Islet of Langerhans (tissue), 1 donor: Measurements from ENCODE around the gene OR4D6.
"Not testable (repeated sequence)": the region's sequence is repeated elsewhere in the genome, so short reads cannot be mapped to it uniquely, and the experiment has no call there.

Experiments used
- FAIRE-seq: peaks from one replicate; lab custom pipeline; 2011; peaks lifted over from hg19 to GRCh38; lab: Jason Lieb, UNC

OR4D6 gene

DNA sequence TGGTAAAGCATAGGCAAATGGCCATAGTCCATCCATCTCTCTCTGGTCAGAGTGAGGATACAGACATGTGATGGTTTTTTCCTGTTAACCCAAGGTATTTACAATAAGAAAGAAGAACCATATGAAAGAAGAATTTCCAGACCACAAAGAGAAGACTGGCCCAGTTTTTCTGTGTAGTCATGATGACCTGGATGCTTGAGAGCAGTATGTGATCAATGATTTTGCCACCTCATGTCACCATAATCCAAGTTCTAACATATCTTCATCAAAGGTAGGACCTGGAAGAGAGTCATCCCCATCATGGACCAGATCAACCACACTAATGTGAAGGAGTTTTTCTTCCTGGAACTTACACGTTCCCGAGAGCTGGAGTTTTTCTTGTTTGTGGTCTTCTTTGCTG lies at the start of gene OR4D6:
Gene OR4D6, plus strand, starts transcription at position 301 of the 400 bp plus-strand sequence. Its CDS starts 0 bp downstream, at position 301.
- no peak for FAIRE-seq

DNA sequence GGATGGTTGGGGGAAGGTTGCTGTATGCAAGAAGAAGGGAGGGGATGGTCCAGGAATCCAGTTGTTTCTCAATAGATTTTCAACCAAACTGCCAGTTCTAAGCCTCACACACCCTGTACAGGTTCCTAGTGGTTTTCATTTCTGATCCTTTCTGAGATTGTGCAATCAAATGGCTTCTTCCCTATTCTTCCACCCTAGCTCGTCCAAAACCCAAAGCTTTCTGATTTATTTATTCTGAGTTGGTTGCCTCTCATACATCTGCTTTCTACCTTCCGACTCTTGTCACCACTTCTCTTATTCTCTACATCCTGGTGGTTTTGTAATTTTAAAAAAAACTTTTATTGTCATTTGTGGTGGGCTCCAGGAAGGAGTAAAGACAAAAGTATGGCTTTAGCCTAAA lies 43.1 kb upstream of the OR4D6 start:
- FAIRE-seq = no peak

DNA sequence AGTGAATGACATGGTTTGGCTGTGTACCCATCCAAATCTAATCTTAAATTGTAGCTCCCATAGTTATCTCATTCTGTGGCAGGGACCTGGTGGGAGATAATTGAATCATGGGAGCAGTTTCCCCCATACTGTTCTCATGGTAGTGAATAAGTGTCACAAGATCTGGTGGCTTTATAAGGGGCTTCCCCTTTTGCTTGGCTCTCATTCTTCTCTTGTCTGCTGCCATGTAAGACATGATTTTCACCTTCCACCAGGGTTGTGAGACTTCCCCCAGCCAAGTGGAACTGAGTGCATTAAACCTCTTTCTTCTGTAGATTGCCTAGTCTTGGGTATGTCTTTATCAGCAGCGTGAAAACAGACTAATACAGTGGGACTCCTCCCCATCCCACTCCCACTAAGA lies 41.6 kb upstream of the OR4D6 start:
- FAIRE-seq = no peak

DNA sequence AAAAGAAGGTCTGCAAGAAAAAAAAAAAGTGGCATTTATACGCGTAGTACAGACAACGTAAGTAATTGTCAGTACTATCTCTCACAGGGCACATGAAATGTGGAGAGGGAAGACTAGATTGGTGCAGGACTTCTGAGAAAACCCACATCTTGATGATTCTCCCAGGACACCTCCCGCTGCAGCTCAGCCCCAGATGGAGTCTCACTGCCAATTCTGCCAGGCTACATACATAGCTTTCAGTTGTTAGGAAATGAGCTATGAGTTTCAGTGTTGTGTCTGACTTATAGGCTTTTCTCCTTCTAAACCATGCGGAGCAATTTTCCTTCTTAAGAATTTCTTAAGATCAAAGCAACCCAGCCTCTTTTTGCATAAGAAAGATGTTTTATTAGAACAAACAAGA lies 40.1 kb upstream of the OR4D6 start:
- no peak for FAIRE-seq

DNA sequence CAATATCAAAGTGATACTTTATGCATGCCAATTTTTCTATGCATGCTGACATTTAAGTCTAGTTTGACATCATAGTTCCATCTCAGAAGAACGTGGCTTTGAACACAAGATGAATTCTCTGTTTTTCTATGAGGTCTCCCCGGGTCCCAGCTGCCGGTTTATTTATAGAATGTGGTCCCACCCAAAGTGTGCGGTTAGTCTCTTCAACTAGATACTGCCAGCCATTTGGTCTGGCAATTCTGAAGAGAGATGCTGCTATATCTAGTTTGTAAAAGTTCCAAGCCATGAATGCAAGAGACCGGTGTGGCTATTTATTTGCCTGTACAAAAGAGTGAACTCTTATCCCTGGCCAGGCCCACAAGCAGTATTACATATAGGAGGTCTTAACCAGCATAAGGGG lies 39.7 kb upstream of the OR4D6 start:
- no peak for FAIRE-seq

DNA sequence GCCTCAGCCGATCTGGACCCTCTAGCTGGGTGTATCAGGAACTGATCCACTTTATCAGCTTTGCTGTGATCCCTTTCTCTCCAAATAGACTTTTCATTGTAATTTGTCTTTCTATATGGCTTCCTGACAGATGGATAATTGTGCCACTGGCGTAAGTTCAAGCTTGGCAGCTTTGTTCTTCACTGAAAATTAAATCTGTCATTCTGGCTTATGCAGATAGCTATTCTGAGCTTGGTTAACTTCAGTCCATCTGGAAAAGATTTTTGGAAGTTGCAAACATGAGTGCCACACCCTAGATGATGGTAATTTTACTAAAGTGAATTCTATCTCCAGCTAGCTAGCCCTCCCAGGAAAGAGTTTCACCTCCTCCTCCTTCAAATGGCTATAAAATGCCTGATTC lies 38.6 kb upstream of the OR4D6 start:
- FAIRE-seq = no peak

DNA sequence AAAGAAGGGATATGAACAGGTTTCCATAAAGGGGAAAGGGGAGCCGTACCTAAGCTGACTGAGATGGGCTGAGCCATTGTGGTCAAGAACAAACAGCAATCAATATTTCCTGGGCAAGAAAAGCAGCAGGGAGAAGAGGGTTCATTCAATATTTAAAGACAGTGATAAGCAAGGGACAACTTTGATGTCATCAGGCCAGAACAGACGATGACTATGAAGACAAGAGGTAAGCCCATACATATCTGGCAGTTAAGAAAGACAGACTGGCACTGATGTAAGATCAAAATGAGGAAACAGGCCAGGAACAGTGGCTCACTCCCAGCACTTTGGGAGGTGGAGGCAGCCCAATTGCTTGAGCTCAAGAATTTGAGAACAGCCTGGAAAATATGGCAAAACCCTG lies 32.9 kb upstream of the OR4D6 start:
- FAIRE-seq = no peak

DNA sequence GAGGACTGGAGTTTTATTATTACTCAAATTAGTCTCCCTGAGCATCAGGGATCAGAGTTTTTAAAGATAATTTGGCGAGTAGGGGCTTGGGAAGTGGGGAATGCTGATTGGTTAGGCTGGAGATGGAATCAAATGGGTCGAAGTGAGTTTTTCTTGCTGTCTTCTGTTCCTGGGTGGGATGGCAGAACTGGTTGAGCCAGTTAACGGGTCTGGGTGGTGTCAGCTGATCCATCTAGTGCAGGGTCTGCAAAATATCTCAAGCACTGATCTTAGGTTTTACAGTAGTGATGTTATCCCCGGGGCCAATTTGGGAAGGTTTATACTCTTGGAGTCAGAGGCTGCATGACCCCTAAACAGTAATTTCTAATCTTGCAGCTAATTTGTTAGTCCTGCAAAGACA lies 31.6 kb upstream of the OR4D6 start:
- FAIRE-seq = no peak

DNA sequence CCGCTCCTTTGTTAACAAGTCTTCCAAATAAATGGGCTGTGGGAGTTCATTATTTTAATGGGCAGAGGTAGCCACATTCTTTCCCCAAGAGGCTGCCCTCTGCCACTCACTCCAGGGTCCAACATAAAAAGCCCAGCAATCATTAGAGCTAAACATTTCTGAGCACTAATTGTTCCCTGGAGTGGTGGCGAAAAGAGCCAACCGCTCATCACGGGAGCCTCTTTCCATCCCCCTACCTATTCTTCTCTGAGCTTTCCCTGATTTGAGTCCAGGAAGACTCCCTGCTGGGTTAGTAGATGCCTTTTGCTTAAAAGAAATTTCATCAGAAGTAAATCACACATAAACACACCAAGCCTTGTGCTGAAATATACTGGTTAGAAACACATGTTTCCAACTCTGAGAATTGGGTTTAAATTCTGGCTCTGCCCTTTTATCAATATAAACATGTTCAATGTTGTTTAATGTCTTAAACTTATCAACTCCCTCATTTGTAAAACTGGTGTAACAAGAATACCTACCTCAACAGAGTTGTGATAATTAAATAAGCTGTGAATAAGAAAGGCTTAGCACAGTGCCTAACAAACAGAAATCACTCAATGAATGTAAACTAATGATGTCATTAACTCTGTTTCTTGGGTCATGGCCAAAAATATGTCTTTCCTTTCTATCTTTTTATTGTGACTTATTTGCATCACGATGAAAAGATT lies 30.2 kb upstream of the OR4D6 start, which contains the start of gene OR5A2:
Gene OR5A2, minus strand, starts transcription at position 53 of the 707 bp plus-strand sequence. CDS start 3,460 bp downstream, outside the sequence.
- FAIRE-seq = no peak

DNA sequence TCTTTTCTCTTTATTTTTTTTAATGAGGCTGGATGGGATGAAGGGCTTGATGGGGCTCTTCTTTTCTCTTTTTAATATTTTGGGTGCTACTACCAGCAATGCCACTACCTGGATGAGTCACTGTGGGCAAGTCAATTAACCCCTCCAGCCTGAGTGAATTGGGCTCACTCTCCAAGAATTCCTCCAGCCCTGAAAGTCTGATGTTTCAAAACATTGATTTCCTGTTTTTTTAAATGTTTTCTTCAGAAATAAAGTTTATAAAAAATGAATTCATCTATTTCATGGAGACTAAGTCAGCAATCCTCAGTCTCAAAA lies 29.7 kb upstream of the OR4D6 start:
- FAIRE-seq = no peak

DNA sequence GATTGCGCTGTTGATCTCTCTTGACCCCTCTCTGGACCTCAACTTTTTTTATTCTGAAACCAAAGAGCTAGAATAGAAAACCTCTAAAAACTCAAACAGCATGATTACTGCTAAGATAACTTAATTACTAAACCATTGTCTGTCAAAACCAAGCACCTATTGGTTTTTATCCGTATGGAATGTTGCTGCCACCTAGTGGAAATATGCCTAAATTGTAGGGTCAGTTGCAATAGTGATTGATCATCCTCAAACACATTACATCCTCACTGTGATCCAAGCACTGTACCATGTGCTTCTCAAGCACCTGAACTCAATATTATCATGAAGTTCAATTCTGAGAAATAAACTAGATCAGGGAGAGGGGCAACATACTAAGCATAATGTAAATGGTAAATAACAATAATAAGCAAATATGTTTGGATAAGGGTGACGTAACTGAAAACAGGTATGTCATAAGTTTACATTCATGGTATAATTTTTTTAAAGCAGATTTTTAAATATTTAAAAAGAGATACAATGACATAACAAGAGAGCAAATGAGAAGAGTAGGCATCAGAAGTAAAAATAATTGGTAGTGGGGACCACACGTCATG lies 26.7 kb upstream of the OR4D6 start:
- no peak for FAIRE-seq

DNA sequence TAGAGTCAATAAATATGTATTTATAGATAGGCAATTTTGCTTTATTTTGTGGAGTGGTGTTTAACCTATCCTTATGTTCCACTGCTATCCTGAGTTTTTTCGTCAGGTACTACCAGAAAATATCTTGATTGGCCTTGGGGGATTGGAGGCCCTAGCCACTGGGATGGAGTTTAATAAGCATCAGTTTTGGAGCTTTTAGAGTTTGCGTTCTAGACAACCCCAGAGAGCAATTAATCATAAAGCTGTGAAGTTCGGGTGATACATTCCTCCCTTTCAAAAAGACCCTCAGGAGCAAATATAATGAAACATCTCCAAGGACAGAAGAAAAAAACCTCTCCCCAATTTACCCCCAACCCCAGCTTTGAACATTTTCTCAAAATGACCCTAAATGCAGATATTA lies 20.6 kb upstream of the OR4D6 start, which contains the start of gene OR5A1:
Gene OR5A1, plus strand, starts transcription at position 301 of the 400 bp plus-strand sequence. CDS start 6,700 bp downstream, outside the sequence.
- no peak for FAIRE-seq

DNA sequence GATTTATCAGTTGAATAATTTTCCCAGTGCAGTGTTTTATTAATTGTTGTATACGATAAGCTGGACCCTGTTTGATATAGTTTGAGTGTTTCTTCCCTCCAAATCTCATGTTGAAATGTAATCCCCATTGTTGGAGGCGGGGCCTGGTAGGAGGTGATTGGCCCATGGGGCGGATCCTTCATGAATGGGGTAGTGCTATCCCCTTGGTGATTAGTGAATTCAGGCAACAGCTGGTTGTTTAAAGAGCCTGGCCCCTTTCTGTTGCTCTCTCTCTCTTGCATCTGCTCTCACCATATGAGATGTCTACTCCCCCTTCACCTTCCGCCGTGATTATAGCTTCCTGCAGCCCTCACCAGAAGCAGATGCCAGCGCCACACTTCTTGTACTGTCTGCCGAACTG lies 19.0 kb upstream of the OR4D6 start:
- no peak for FAIRE-seq

DNA sequence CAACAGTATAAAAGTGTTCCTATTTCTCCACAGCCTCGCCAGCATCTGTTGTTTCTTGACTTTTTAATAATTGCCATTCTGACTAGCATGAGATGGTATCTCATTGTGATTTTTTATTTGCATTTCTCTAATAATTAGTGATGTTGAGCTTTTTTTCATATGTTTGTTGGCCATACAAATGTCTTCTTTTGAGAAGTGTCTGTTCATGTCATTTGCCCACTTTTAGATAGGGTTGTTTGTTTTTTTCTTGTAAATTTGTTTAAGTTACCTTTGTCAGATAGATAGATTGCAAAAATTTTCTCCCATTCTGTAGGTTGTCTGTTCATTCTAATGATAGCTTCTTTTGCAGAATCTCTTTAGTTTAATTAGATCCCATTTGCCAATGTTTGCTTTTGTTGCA lies 11.1 kb upstream of the OR4D6 start:
- not testable (repeated sequence) for FAIRE-seq

DNA sequence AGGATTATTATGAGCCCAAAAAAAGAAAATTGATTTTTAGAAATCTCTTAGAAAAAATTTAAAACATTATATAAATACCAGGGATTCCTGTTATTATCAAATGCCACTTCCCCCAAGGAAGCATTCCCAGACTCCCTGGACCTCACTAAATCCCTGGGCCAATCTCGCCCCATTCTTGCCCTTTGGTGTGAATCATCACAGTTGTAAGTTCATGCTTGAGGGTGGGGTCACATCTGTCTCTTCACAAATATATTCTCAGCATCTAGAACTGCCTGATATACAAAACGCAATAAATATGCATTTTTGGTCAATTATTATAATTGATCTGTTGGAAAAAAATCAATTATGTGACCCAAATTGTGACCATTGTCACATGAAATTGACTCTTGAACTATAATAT lies 8.3 kb upstream of the OR4D6 start:
- no peak for FAIRE-seq

DNA sequence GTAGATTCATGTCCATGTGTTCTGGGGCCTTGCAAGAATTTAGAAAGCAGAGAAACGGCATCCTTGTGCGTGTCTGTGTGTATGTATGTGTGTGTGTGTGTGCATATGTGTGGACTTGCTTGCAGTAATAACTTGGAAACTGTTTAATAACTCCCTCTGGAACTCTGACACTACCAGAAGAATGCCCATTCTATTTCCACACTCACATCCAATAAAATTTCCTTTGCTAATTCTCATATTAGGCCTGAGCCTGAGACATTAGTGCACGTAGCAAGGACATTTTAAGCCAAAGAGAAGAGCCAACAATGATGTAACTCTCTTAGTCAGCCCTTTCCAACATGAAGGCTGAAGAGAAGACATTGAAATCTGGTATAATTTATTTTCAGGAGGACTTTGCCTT lies 3.2 kb downstream of the OR4D6 start:
- no peak for FAIRE-seq

DNA sequence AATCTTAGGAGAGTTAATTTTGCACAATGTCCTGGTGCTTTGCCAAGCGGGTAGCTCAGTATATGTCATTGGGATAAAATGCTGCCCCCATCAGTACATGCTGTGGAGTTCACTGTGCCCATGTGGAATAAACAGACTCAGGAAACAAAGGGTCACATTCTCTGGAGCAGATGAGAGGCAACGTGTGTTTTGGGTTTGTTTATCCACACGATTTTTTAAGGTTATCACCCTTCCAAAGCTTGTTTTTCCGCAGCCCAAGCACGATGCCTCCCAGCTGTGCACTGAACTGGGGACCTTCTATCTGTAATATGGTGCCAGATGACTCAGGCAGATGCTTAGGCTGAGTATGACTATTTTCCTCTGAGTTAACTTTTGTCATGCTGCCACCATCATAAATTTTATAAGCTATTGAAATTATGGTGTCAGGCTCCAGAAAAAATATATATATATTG lies 6.5 kb downstream of the OR4D6 start:
- FAIRE-seq = no peak

DNA sequence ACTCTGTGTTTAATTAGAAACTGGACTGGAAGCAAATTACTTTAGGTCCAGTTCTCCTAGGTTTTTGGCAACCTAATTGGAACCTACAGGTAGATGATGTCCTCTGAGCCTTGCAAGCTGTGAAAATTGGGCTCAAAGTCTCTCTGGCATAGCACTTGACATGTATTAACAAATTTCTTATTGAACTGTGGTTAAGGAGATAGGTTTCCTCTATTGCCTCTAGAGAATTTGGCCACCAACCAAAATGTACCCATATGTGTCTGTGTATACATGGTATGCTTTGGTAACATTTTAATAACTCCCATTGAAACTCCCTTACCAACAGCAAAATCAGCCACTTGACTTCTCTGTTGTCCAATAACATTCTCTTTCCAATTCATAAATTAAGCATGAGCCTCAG lies 16.3 kb downstream of the OR4D6 start, which contains the start of gene OR4D10:
Gene OR4D10, plus strand, starts transcription at position 301 of the 400 bp plus-strand sequence. CDS start 4,115 bp downstream, outside the sequence.
- no peak for FAIRE-seq

DNA sequence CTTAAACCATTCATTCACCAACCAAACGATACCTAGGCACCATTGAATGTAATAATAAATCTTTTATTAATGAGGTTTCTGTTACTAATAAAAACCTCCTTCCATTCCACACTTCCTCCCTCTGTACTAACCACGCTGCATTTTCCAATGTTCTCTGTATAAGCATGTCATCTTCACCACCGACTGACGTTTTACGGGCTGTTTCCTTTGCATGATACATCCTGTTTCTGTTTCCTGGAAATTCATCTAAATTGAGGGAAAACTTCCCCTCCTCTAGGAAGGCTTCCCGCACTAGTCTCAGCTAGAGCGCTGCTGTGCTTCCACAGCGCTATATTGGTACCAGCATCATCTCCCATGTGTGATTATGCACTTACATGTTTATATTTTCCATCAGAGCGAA lies 18.4 kb downstream of the OR4D6 start:
- FAIRE-seq = no peak

DNA sequence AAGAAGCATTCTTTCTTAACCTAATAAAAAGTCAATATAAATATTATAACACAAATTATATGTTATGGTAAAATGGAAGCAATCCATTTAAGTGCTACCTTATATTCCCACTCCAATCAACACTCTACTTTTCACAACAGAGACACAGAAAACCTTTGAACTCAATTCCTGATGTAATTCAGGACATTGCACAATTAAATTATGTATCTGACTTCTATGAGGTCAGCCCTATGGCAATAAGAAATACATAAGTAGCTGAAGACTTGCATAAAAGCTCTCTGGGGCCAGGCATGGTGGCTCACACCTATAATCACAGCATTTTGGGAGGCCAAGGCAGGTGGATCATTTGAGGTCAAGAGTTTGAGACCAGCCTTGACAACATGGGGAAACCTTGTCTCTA lies 23.1 kb downstream of the OR4D6 start:
- no peak for FAIRE-seq

DNA sequence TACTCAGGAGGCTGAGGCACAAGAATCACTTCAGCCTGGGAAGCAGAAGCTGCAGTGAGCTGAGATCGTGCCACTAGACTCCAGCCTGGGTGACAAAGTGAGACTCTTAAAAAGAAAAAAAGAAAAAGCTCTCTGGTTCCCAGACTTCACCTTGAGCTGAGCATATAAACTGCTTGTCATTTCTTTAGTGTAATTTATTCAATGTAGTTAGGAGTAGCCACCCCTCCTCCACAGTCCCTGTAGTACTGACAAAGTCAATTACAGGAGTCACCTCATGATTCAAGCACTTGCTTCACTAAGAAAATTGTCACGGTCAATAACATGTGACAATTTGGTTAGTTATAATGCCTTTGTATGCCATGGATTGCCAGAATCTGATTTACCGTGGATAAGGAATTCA lies 23.6 kb downstream of the OR4D6 start:
- no peak for FAIRE-seq

DNA sequence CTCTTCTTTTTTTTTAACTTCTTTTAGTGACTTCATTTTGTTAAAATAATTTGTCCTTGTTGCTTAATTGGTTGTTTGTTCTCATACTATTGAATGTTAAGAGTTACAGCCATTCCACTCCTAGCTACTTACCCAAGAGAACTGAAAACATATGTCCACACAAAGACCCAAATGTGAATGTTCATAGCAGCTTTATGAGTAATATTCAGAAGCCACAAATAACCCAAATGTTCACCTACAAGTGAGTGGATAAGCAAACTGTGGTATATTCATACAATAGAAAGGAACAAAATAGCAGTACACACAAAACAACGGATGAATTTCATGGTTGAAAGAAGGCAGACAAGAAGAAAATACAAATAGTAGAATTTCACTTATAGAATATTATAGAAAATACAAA lies 45.2 kb downstream of the OR4D6 start:
- no peak for FAIRE-seq

DNA sequence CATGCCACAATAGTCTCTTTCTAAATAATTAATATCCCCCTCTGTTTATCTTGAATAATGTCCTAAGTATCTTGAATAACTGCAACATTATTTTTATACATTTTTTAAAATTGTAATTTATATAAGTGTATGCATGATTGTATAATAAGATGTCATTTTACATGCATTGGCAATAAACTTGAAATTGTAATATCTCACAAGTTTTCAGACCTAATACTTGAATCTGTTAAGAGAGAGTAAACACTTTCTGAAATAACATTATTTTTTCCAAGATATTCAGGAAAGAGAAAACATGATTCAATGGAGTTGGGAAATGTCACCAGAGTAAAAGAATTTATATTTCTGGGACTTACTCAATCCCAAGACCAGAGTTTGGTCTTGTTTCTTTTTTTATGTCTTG lies 46.5 kb downstream of the OR4D6 start, which contains the start of gene OR4D11:
Gene OR4D11, plus strand, starts transcription at position 301 of the 400 bp plus-strand sequence. Its CDS starts 0 bp downstream, at position 301.
- FAIRE-seq = no peak
